T-cell (primary cell): ENCODE measurements around the gene HBG2. TPM values are rescaled to one million over a fixed set of nuclear protein-coding genes. Genes with fewer than 3 reads are reported as not detected.
"Not testable (repeated sequence)": the region's sequence is repeated elsewhere in the genome, so short reads cannot be mapped to it uniquely, and the experiment has no call there.

Source experiments
- ATAC-seq, 4 experiments: fragments of 200-7000 bp in 3 of 4; fragments of 150-1000 bp in 1 of 4; cut with Tn5 transposase; replicated peaks in 1 of 4; 1 replicate in 3 of 4; 2 replicates in 1 of 4; pipeline ENCODE4 v1.10.0; 2021; ENCODE audit warnings: moderate library complexity in 3 of 4, mild to moderate bottlenecking in 2 of 4, moderate number of reproducible peaks in 1 of 4
- CTCF ChIA-PET, 2 donors: fragments of 300-600 bp; sonication (Branson Sonifier 250); formaldehyde crosslinking; loops; one replicate each; lab custom pipeline; 2022; ENCODE audit warnings: antibody characterized with exemption in 2 of 2; lab: Charles Lee
- POLR2A ChIA-PET, 2 donors: fragments of 300-600 bp; sonication (Branson Sonifier 250); formaldehyde crosslinking; loops; one replicate each; lab custom pipeline; 2022; ENCODE audit warnings: antibody characterized with exemption in 2 of 2; lab: Charles Lee
- DNase-seq, 35 experiments: peaks; one replicate each; pipeline versions ENCODE4 v3.0.0 to v3.0.0-alpha.2; 2013 to 2023
- H3K27ac ChIP-seq: one replicate; pipeline ENCODE4 v1.5.1; 2013; ENCODE audit warnings: low read length
- H3K27me3 ChIP-seq, 2 experiments: replicated peaks in 1 of 2; 1 replicate in 1 of 2; 2 replicates in 1 of 2; pipeline versions ENCODE4 v1.6.1 to v1.7.0; 2013; ENCODE audit warnings: low read length in 1 of 2, mixed read lengths in 1 of 2; ENCODE audit not compliant: control insufficient read depth in 2 of 2, insufficient read depth in 2 of 2; ENCODE audit errors: extremely low read depth in 1 of 2
- H3K36me3 ChIP-seq, 2 donors: 1 replicate in 1 of 2; 2 replicates in 1 of 2; pipeline versions ENCODE4 v1.6.1 to v1.7.0; 2013; ENCODE audit warnings: low read length in 1 of 2; ENCODE audit not compliant: control insufficient read depth in 2 of 2, insufficient read depth in 1 of 2; ENCODE audit errors: extremely low read depth in 1 of 2
- H3K4me1 ChIP-seq, 2 experiments: 1 replicate in 1 of 2; 2 replicates in 1 of 2; pipeline versions ENCODE4 v1.6.1 to v1.7.0; 2013; ENCODE audit warnings: low read length in 2 of 2, mixed read lengths in 1 of 2; ENCODE audit not compliant: insufficient read depth in 2 of 2, control insufficient read depth in 1 of 2; ENCODE audit errors: extremely low read depth in 1 of 2
- H3K4me3 ChIP-seq, 2 donors: 1 replicate in 1 of 2; 2 replicates in 1 of 2; pipeline versions ENCODE4 v1.5.1 to v1.7.0; 2013; ENCODE audit warnings: mild to moderate bottlenecking in 2 of 2, low read length in 1 of 2, moderate library complexity in 1 of 2; ENCODE audit not compliant: control insufficient read depth in 1 of 2; ENCODE audit errors: extremely low read depth in 1 of 2
- H3K9me3 ChIP-seq: 2 replicates; pipeline ENCODE4 v1.7.0; 2013
- H3K27ac Mint-ChIP-seq, 2 donors: one replicate each; pipeline ENCODE4 v1.8.0; 2020 to 2021; ENCODE audit warnings: mild to moderate bottlenecking in 2 of 2, mixed read lengths in 2 of 2
- H3K27me3 Mint-ChIP-seq, 2 donors: one replicate each; pipeline ENCODE4 v1.8.0; 2021 to 2022; ENCODE audit warnings: mixed read lengths in 2 of 2
- H3K36me3 Mint-ChIP-seq: one replicate; pipeline ENCODE4 v1.8.0; 2021; ENCODE audit warnings: mixed read lengths
- H3K4me1 Mint-ChIP-seq, 3 donors: one replicate each; pipeline ENCODE4 v1.8.0; 2020 to 2022; ENCODE audit warnings: mixed read lengths in 3 of 3, mild to moderate bottlenecking in 1 of 3
- H3K4me3 Mint-ChIP-seq, 3 donors: one replicate each; pipeline ENCODE4 v1.8.0; 2020 to 2022; ENCODE audit warnings: mild to moderate bottlenecking in 3 of 3, mixed read lengths in 3 of 3, moderate library complexity in 3 of 3
- H3K9me3 Mint-ChIP-seq, 3 donors: one replicate each; pipeline ENCODE4 v1.8.0; 2020 to 2022; ENCODE audit warnings: mixed read lengths in 3 of 3
- WGBS: methylation state at CpG from one replicate; pipeline ENCODE4 v1.1.5; 2013; ENCODE audit warnings: missing lambda C conversion rate; ENCODE audit not compliant: insufficient coverage; 5-methylcytosine and 5-hydroxymethylcytosine counted together
- total RNA-seq, 35 experiments: library from RNA in 6 of 35; stranded (reverse) in 6 of 35; fragments of 120-200 nt in 1 of 35; gene quantifications; one replicate each; pipeline versions ENCODE4 v1.2.1 to v1.2.4 and lab custom pipeline; 2013 to 2026

The HBG2 gene
- total RNA-seq, 5 donors from 2014 or later (not counting 1 experiment from before 2014, with no cell fraction given), result 5.8 to 13.4 (median 8.2) TPM; not detected in 2

DNA sequence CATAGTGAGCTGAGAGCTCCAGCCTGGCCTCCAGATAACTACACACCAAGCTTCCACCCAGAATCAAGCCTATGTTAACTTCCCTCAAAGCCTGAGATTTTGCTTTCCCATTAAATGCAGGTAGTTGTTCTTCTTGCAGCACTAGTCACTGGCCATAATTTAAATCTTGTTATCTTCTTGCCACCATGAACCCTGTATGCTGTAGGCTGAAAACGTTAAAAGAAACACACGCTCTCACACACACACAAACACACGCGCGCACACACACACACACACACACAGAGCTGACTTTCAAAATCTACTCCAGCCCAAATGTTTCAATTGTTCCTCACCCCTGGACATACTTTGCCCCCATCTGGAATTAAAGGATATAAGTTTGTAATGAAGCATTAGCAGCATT lies 1.1 kb downstream of the HBG2 start:
- H3K4me3 Mint-ChIP-seq, H3K9me3 Mint-ChIP-seq, H3K4me1 Mint-ChIP-seq, CTCF ChIA-PET, DNase-seq, H3K9me3 ChIP-seq, H3K4me3 ChIP-seq, H3K4me1 ChIP-seq, POLR2A ChIA-PET, H3K36me3 Mint-ChIP-seq, H3K36me3 ChIP-seq, ATAC-seq, H3K27ac ChIP-seq, H3K27me3 ChIP-seq, H3K27ac Mint-ChIP-seq: not testable (repeated sequence)
- H3K27me3 Mint-ChIP-seq, result peaks cover 3 to 22% of the 10 kb centered on the region in 2 donors
- WGBS, result no CpG with 5 or more reads among the region's 5 CpGs

DNA sequence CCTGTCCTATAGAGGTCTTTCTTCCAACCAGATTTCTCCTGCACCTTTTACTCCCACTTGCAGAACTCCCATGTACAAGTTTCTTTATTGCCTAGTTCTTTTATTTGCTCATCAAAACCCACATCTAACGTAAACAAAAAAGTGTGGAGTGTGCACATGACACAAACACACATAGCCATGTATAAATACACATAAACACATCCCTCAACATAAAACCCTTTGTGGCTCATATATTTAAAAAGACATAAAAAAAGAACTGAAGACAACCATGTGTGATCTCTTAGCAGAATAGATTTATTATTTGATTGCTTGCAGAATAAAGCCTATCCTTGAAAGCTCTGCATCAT lies 1.7 kb downstream of the HBG2 start:
- Histone ChIP-seq H3K4me1 (no peaks in the 10 kb centered on the region), H3K36me3 (no peaks in the 10 kb centered on the region), H3K9me3 (no peaks in the 10 kb centered on the region), H3K27me3 (no peaks in the 10 kb centered on the region), H3K27ac (no peak overlapping the region), H3K4me3 (no peak overlapping the region)
- WGBS, result no CpG with 5 or more reads among the region's 1 CpG
- ChIA-PET CTCF (no interaction called here), POLR2A (no interaction called here)
- Mint-ChIP-seq H3K4me1 (no peaks in the 10 kb centered on the region), H3K36me3 (no peaks in the 10 kb centered on the region), H3K9me3 (peaks cover 0 to 3% (median 0%) of the 10 kb centered on the region in 3 donors), H3K27me3 (peaks cover 3 to 20% of the 10 kb centered on the region in 2 donors), H3K4me3 (no peak overlapping the region), H3K27ac (no peak overlapping the region)
- no peak for DNase-seq
- ATAC-seq, result no peak

DNA sequence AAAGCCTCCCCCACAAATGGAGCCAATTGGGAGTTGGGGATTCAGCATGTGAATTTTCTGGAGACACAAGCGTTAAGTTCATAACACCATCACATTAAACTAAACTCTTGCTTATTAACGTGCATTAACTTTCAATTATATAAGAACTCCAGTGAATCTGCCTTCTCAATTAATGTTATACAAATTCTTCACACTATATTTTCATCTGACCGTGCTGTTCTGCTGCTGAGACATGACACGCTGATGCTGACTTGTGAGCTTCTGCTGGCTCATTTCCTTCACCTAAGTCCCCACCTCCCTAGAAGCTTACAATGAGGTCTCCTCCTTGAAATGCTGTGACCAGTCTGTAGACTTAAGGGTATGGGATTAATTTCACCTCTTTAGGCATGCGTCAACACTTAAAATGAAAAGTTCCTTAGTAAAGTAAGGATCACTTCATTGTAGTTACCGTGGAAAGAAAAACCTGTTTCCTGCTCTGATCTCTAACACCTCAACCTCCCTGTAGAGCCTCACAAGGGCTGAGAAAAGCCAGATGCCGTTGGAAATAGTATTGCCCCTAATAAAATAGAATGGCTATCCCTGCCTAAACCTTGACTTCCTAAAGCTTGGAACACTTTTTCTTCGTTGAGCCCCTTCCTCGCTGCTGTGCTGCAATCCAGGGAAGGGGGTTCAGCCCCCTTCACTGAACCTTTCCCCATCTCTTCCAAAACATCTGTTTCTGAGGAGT lies 2.2 kb downstream of the HBG2 start:
- CTCF ChIA-PET, result no interaction called here

DNA sequence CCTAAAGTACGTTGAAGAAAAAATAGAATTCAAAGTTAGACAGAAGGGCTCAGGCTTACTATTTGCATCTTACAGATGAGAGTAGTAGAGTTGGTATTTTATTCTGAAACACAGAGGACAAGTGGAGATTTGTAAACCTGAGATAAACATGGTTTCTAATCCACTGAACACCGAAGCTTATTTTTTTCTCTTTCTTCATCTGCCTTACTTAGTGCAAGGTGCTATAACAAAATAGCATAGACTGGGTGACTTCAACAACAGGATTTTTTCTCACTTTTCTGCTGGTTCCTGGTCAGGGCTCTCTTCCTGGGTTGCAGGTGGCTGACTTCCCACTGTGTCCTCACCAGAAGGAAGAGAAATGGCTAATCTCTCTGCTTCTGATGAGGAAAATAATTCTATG lies 2.8 kb downstream of the HBG2 start:
- no CpG with 5 or more reads among the region's 2 CpGs for WGBS
- no peak overlapping the region for H3K27ac Mint-ChIP-seq
- DNase-seq (no peak), ATAC-seq (no peak)
- no peaks in the 10 kb centered on the region for H3K9me3 ChIP-seq
- ChIA-PET CTCF (no interaction called here), POLR2A (no interaction called here)
- no peaks in the 10 kb centered on the region for H3K36me3 ChIP-seq
- H3K4me1 ChIP-seq, result no peaks in the 10 kb centered on the region
- H3K27me3 ChIP-seq, result no peaks in the 10 kb centered on the region
- H3K27me3 Mint-ChIP-seq, result peaks cover 0 to 14% of the 10 kb centered on the region in 2 donors
- no peaks in the 10 kb centered on the region for H3K9me3 Mint-ChIP-seq
- no peaks in the 10 kb centered on the region for H3K36me3 Mint-ChIP-seq
- H3K4me1 Mint-ChIP-seq, result no peaks in the 10 kb centered on the region
- no peak overlapping the region for H3K4me3 Mint-ChIP-seq
- H3K4me3 ChIP-seq, result no peak overlapping the region
- H3K27ac ChIP-seq, result no peak overlapping the region

More for the DNA sequence above, 2.2 kb downstream of the HBG2 start:
- Histone ChIP-seq H3K27ac (no peak overlapping the region), H3K4me1 (no peaks in the 10 kb centered on the region), H3K4me3 (no peak overlapping the region), H3K27me3 (no peaks in the 10 kb centered on the region), H3K36me3 (no peaks in the 10 kb centered on the region), H3K9me3 (no peaks in the 10 kb centered on the region)
- Mint-ChIP-seq H3K36me3 (no peaks in the 10 kb centered on the region), H3K4me1 (no peaks in the 10 kb centered on the region), H3K27me3 (peaks cover 0 to 16% of the 10 kb centered on the region in 2 donors), H3K27ac (no peak overlapping the region), H3K9me3 (no peaks in the 10 kb centered on the region), H3K4me3 (no peak overlapping the region)
- no peak for ATAC-seq
- 96% methylated on average over 4 of the region's 9 CpGs for WGBS
- no peak for DNase-seq
- POLR2A ChIA-PET, result no interaction called here

DNA sequence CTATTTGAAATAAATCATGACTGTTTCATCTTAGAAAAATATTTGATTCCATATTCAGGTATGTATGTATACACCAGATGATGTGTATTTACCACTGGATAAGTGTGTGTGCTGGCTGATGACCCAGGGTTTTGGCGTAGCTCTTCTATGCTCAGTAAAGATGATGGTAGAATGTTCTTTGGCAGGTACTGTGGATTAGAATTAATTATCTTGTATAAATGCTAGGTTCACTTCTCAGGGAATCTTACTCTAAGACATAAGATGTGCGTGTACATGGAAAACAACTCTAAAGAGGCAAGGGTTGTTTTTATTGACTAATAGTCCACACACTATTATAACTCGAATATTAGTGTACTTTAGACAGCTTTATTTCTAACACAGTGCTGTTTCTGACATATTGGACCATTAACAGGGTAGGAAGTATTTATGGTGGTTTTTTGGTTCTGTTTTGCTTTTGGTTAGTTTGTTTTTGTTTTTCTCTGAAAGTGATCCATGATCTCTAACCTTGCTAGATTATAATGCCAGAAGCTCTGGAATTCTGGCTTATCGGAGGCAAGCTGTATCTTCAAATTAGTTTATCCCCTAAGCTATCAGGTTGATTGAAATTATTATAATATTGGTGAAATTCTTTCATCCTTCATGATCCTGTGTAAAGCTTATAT lies 3.9 kb downstream of the HBG2 start:
- no peaks in the 10 kb centered on the region for H3K9me3 Mint-ChIP-seq
- Histone ChIP-seq H3K27ac (no peak overlapping the region), H3K9me3 (no peaks in the 10 kb centered on the region), H3K36me3 (no peaks in the 10 kb centered on the region), H3K27me3 (no peaks in the 10 kb centered on the region), H3K4me1 (no peaks in the 10 kb centered on the region), H3K4me3 (no peak overlapping the region)
- H3K4me1 Mint-ChIP-seq, result no peaks in the 10 kb centered on the region
- H3K27me3 Mint-ChIP-seq, result peaks cover 0 to 11% of the 10 kb centered on the region in 2 donors
- ATAC-seq (no peak), DNase-seq (no peak)
- H3K27ac Mint-ChIP-seq, result no peak overlapping the region
- CTCF ChIA-PET, result no interaction called here
- no peak overlapping the region for H3K4me3 Mint-ChIP-seq
- WGBS, result 100% methylated on average over 1 of the region's 4 CpGs
- POLR2A ChIA-PET, result no interaction called here
- H3K36me3 Mint-ChIP-seq, result no peaks in the 10 kb centered on the region

DNA sequence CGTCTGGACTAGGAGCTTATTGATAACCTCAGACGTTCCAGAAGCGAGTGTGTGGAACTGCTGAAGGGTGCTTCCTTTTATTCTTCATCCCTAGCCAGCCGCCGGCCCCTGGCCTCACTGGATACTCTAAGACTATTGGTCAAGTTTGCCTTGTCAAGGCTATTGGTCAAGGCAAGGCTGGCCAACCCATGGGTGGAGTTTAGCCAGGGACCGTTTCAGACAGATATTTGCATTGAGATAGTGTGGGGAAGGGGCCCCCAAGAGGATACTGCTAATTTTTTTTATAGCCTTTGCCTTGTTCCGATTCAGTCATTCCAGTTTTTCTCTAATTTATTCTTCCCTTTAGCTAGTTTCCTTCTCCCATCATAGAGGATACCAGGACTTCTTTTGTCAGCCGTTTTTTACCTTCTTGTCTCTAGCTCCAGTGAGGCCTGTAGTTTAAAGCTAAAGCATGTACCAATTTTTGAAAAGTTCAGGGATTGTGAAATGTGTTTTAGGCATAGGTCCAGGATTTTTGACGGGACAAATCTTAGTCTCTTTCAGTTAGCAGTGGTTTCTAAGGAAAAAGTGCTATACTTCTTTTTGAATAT lies 4.7 kb downstream of the HBG2 start, which contains the start of gene HBG1:
Gene HBG1 (minus strand): TSS at position 51 of the 590 bp plus-strand sequence. CDS start 53 bp downstream, outside the sequence.
- H3K4me1 ChIP-seq, ATAC-seq, H3K4me3 Mint-ChIP-seq, H3K27ac Mint-ChIP-seq, CTCF ChIA-PET, POLR2A ChIA-PET, H3K27me3 ChIP-seq, DNase-seq, H3K9me3 Mint-ChIP-seq, H3K9me3 ChIP-seq, H3K4me3 ChIP-seq, H3K36me3 Mint-ChIP-seq, H3K4me1 Mint-ChIP-seq, H3K27ac ChIP-seq, H3K36me3 ChIP-seq: not testable (repeated sequence)
- no CpG with 5 or more reads among the region's 9 CpGs for WGBS
- peaks cover 0 to 12% of the 10 kb centered on the region in 2 donors for H3K27me3 Mint-ChIP-seq
